K562 treated with DMSO at 1 percent for 4 hours (cell line): ENCODE results near the gene AGAP3. TPM values are rescaled to one million over a fixed set of nuclear protein-coding genes. Genes with fewer than 3 reads are reported as not detected.

ENCODE experiments used
- total RNA-seq: library from RNA; unstranded; fragments of 300-600 nt; gene quantifications from 2 replicates; pipeline ENCODE4 v1.2.3, GENCODE V29; 2022; ENCODE audit not compliant: insufficient read depth

The AGAP3 gene
- 62.0 and 96.8 TPM in 2 replicates for total RNA-seq

GRCh38 chr7:151085691-151086620 lies at the start of gene AGAP3:
Gene AGAP3 (plus strand): TSS chr7:151086475. CDS start chr7:151086742, 267 bp downstream.

GRCh38 chr7:151047976-151048815 lies 38.1 kb upstream of the AGAP3 start, which contains the start of gene ASIC3:
Gene ASIC3 (plus strand): TSS chr7:151048531. CDS start chr7:151048886, 355 bp downstream.

DNA sequence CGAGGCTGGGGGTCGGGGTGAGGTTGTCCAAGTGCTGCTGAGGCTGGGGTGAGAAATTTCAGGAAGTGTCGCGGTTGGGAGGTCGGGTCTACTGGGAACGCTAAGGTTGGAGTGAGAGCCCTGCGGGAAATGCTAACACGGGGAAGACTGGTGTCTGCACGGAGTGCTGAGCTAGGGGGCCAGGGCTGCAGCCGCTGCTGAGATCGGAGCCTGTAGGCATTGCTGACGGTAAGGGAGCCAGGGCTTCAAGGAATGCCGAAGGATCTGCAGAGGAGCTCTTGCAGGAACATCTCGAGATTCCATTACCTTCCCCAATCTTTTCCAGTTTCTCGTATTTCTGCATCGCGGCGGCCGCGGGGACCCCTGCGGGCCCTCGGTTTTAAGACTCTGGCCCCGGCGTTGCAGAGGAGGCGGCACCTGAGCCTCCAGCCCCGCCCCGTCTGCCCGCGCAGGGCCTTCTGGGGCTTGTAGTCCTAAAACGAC lies 28.7 kb upstream of the AGAP3 start, which contains the start of gene CDK5:
TSS of gene CDK5 (minus strand) at position 392 of the 483 bp plus-strand sequence. CDS start at position 343, 49 bp downstream.

GRCh38 chr7:151059367-151060112 lies 26.7 kb upstream of the AGAP3 start, which contains the start of gene SLC4A2:
Gene SLC4A2 (plus strand): TSS chr7:151059589. CDS start chr7:151061988, 2,399 bp downstream.

DNA sequence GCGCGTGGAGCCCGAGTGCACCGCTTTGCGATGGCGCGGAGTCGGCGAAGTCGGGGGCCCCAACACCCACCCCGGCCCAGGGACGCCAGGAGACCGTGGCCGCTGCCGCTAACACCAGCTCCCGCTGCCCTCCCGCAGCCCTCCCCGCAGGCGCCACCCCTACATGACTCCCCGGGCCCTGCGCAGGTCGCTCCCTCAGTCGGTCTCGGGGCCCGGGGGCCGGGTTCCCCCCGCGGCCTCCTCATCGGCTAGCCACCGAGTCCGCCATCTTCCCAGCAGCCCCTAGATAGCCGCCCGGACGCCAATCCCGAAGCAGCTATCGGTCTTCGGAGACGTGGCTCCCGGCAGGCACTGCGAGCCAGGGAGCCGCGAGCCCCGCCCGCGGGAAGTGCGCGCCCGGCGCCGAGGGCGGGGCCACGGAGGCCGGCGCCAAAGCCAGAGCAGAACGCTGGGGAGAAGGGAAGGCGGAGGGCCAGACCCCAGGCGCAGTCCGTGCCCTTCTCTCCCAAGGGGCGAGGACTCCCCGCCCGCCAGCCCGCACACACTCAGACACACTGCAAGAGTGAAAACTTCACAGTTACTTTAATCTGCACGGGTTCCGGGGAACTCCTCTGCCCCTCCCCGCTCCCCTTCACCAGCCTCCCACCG lies 5.6 kb upstream of the AGAP3 start, which contains the start of gene FASTK:
TSS of gene FASTK (minus strand) at position 288 of the 648 bp plus-strand sequence. CDS start at position 245, 43 bp downstream.

DNA sequence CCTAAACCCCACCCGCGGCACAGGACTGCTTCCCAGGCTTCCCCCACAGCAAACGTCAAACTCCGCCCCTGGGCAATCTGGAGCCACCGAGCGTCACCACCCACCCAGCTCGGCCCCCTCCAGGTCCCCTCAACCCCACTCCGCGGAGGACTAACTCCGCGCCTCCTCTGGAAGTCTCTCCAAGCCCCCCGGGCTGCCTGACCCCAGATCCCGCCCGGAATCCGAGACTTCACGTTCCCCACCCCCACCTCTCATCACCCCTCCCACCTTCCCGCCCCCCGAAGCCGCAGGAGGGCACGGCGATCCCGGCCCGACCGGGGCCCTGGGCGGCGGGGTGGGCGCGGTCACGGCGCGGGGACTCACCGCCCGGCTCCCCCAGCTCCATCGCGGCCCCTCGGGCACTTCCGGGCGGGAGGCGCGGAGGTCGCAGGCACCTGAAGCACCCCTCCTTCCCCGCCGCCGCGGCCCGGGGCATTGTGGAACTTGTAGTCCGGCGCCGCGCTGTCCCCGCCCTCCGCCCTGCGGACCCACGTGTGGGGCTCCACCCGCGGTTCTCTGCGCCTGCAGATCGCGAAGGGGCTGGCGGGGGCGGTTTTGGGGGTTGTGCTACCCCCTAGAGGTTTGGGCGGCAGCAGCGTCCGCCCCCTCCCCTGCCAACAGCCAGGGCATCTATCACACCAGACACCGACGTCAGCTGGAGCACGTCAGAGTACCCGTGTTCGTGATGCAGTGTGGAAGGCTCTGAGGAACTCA lies 3.0 kb upstream of the AGAP3 start, which contains the start of gene TMUB1:
TSS of gene TMUB1 (minus strand) at position 423 of the 753 bp plus-strand sequence. CDS start 930 bp downstream, outside the sequence.

DNA sequence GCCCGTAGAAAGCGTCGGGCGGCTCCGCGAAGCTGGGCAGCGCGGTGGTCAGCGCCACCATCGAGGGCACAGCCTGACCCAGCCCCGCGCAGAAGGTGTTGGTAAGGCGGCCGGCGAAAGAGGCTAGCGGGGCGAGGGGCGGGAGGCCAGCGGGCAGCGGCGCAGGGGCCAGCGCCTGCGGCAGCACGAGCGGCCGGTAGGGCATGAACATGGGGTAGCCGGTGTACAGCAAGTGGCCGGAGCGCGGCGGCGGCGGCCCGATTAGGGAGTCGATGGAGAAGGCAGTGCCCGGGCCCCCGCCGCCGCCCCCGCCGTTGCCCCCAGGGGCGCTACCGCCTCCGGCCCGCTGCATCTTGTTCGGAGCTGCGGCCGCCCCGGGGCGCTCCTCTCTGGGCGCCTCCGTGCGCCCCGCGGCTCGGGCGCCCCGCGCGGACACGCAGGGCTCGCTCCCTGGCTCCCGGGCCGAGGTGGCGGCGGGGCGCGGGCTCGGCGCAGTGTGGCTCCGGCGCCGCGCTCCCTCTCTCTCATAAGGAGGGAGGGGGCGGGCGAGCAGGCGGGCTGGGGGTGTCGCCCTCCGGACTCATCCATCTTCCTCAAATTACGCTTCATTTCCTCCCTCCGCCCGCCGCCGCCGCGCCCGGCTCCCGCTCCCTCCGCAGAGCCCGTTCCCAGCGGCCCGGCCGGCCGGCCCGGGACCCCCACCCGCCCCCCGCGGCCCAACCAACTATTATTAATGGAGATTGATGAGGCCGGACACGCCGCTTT lies 81.1 kb downstream of the AGAP3 start, which contains the start of gene GBX1:
TSS of gene GBX1 (minus strand) at position 498 of the 765 bp plus-strand sequence. CDS start at position 352, 146 bp downstream.

GRCh38 chr7:151186640-151187408 lies 100.5 kb downstream of the AGAP3 start, which contains the start of gene ASB10:
Gene ASB10 (minus strand): TSS chr7:151187250. CDS start chr7:151187130, 120 bp downstream.

Other genes starting within 250 kb of the AGAP3 start
- gene AOC1, start 234.0 kb upstream of the AGAP3 start, total RNA-seq = not detected in 2 replicates
- 237 and 415 TPM in 2 replicates for gene KCNH2, start 108.2 kb upstream of the AGAP3 start, total RNA-seq
- 52.5 and 62.3 TPM in 2 replicates for gene NOS3, start 95.5 kb upstream of the AGAP3 start, total RNA-seq
- 2.0 TPM in 1 of 2 replicates, not detected in the other for gene ATG9B, start 62.0 kb upstream of the AGAP3 start, total RNA-seq
- 38.5 and 41.9 TPM in 2 replicates for gene ABCB8, start 58.0 kb upstream of the AGAP3 start, total RNA-seq
- gene ASIC3, start 37.9 kb upstream of the AGAP3 start, total RNA-seq = 6.6 and 9.8 TPM in 2 replicates
- gene CDK5, start 28.6 kb upstream of the AGAP3 start, total RNA-seq = 40.4 and 43.9 TPM in 2 replicates
- gene SLC4A2, start 26.9 kb upstream of the AGAP3 start, total RNA-seq = 296 and 338 TPM in 2 replicates
- 110 and 123 TPM in 2 replicates for gene FASTK, start 5.7 kb upstream of the AGAP3 start, total RNA-seq
- 233 and 285 TPM in 2 replicates for gene TMUB1, start 3.0 kb upstream of the AGAP3 start, total RNA-seq
- gene GBX1, start 81.2 kb downstream of the AGAP3 start, total RNA-seq = not detected in 2 replicates
- not detected in 2 replicates for gene ASB10, start 100.8 kb downstream of the AGAP3 start, total RNA-seq
- gene H2BK1, start 124.0 kb downstream of the AGAP3 start, total RNA-seq = not detected in 2 replicates
- gene ABCF2, start 140.7 kb downstream of the AGAP3 start, total RNA-seq = 42.8 and 52.5 TPM in 2 replicates
- 36.8 and 52.9 TPM in 2 replicates for gene CHPF2, start 146.0 kb downstream of the AGAP3 start, total RNA-seq
- 4.3 and 5.3 TPM in 2 replicates for gene SMARCD3, start 162.2 kb downstream of the AGAP3 start, total RNA-seq